ENCODE results near the gene PLCL1.

The PLCL1 gene

DNA sequence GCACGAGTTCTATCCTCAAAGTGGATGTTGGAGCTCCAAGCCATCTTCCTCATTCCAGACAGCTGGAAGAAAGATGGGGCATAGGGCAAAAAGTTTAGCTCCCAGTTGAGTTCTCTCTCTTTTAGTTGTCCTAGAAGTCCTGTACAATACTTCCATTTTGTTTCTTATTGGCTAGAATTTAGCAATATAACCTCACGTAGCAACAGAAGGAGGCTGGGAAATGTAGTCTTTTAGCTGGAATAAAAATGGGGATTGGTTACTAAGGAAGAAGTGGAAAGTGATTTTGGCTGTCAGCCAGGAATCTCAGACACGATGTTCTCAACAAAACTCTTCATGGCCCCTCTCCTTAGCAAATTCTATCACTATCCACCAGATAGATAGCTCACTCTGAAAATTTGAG is 79.9 kb downstream of the PLCL1 start:
- FAIRE-seq, result no peak
- no peak for DNase-seq (ENCODE audit: low spot score)

DNA sequence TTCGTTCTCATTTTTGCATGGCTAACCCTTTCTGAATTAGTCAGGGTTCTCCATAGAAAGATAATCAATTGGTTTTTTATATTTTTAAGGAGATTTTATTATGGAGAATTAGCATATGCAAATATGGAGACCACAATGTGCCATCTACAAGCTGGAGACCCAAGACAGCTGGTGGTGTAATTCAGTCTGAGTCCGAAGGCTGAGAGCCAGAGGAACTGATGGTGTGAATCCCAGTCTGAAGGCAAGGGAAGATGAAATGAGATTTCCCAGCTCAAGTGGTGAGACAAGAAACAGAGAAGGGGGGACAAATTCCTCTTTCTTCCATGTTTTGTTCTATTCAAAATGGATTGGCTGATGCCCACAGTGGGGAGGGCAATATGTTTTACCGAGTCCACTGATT is 80.7 kb downstream of the PLCL1 start:
- DNase-seq (ENCODE audit: low spot score), result no peak
- FAIRE-seq, result no peak

DNA sequence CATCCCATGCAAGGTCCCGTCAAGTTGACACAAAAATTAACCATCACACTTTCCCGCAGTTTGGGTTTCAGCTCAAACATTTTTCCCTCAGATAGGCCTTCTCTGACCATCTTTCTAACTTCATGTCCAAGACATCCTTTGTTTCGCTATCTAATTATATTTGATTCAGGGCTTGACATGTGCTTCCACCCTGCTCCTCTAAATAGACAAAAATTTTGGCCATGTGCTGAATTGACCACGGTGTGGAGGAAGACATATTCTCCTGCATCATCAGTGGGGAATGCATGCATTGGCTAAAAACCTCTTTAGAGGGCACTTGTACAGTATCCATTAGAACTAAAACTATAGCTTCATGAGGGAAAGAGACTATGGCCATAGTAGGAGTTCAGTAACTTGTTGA is 81.2 kb downstream of the PLCL1 start:
- no peak for DNase-seq (ENCODE audit: low spot score)

DNA sequence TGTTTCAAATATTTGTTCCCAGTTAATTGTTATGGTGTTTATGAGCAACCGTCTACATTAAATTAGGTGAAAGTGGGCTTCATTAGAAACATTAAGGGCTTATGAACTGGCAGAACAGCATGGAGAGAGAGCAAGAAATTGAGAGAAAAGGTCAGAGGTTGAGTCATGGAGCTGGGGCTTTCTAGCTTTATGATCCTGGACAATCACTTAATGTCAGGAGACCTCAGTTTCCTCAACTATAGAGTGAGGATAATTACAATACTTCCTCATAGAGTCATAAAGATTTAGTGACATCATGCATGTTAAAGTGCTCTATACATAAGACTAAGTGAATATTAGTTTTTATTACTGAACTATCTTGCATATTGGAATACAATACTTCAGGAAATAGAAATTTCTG is 83.9 kb downstream of the PLCL1 start:
- no peak for FAIRE-seq
- DNase-seq (ENCODE audit: low spot score), result no peak

More for the DNA sequence above, 81.2 kb downstream of the PLCL1 start:
- FAIRE-seq, result no peak

DNA sequence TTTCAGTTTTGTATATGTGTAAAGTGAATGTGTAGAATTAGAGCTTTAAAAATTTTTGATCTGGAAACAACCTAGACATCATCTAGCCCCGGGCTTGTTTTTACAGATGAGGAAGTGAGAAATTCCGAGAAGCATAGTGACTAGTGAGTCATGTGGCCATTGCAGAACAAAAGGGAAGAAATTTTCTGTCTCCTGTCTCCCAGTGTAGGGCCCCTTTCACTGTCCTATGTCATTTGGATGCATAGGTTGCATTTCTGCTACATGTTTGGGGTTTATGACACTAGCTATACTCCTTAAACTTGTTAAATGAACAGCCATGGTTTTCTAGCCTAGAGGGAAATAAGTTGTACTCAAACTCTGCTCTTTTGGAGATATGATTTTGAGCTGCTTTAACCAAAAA is 84.6 kb downstream of the PLCL1 start:
- no peak for DNase-seq (ENCODE audit: low spot score)
- no peak for FAIRE-seq

DNA sequence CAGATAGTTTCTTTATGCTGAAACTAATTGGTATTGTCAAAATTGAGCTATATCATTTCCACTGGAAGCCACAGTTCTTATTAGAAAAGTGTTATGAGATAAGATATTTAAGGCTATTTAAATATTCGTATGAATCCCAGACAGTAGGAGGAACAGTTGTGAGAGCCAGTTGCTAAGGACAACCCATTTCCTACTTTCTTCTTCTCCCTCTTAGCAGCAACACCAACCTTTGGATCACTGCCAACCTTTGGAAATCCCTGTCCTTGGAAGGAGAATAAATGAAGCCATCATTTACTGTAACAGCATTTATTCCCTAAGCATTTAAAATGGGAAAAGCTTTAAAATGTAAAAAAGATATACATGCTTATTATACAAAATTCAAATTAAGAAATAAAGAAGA is 85.8 kb downstream of the PLCL1 start:
- no peak for FAIRE-seq
- no peak for DNase-seq (ENCODE audit: low spot score)

DNA sequence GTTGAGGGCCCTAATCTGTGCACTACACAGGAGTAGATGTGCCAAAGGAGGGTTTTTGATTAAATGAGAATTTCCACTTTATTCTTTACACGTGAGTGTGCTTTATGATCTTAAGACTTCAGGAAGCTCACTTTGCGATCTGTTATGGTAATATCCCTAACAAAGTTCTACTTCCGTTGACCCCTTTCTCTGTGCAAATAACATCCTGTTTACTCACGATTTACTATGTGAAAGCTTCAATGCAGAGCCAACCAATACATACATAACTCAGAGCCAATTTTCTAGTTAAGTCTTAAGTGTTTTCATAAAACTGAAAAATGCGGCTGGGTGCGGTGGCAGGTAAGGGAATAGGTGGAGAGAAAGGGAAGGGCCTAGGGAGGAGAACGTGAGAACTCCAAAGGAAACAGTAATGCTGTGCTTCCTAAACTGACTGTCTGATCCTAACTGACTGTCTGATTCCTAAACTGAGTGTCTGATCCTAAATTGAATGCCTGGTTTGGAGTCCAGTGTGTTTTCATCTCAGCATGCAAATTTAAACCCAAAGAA is 87.6 kb downstream of the PLCL1 start:
- FAIRE-seq (no peak), DNase-seq (ENCODE audit: low spot score) (no peak)

DNA sequence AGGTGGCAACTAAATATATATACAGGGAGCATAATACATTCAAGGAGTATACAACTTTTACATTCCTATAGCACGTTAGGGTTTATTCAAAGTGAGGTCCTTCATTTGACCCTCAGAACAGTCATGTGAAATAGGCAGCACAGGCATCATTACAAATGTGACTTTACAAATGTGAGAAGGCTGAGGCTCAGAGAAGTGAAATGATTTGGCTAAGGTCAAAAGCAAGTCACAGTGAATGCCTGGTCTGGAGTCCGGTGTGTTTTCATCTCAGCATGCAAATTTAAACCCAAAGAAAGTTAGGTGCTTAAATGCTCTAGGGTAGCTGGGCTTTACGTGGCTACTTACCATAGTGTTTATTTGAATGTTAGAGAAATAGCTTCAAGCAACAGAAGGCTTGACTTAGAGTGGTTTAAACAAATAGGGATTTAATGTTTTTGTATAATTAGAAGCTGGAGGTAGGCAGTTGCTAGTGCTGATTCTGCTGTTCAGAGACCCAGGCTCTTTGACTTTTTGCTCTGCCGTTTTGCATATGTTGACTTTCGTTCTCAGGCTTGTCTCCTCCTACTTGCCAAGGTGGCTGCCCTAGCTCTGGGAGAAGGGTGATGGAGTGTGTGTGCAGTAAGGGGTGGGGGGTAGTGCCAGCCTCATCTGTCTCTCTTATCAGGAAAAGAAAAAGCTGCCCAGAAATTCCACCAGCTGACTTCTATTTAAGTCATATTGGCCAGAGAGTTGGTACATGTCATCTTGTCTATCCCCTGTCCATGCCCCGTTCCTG is 89.2 kb downstream of the PLCL1 start:
- no peak for FAIRE-seq
- no peak for DNase-seq (ENCODE audit: low spot score)

DNA sequence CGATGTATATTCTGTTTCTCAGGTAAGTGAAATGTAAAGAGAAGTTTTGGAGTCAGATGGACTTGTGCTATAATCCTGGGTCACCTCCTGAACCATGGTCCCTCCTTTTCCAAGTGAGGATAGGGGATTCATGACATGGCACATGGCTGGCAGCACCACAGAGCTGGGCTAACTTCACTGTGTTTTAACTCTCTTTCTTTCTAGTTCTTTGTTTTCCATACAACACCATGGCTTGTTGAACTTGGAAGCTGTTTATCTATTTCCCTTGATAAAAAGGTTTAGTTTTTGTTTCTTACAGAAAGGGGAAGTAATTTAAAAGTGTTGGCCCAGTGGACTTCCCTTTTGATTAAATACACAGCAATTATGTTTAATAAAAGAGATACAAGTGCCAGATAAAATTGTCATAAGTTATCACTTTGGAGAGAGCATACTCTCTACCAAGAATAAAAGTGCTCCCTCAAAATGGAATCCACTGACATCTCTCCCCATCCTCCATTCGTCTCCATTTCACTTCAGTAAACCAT is 90.4 kb downstream of the PLCL1 start:
- FAIRE-seq (no peak), DNase-seq (ENCODE audit: low spot score) (no peak)

DNA sequence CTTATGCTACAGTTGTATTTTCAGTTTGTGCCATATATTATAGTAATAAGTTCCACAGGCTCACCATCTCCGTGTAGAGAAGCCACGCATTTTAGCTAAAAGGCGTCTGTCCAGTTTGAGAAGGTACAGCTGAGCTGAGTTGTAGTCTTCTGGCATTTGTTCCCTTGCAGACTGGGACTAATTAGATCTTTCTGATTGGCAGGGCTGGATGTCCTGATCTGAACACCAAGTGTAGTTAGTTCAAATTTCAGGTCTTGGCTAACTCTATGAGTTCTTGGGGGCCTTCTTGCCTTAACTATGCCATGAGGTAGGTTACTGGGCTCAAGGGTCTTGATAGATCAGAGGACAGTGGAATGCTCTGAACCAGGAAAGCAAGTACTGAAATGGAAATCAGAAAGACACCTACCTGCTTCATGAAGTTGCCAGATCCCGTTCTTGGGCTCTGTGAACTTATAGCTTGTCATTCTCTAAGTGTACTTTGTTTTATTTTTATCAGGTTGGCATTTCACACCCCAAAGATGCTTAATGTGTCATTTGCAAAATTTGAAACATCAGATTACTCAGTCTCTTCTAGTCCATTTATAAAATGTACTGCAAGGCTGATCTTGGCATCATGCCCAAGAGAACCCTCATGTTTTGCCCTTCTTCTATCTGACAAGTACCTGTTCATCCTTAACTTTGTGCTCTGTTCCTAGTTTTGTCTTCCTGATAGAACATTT is 93.7 kb downstream of the PLCL1 start:
- DNase-seq (ENCODE audit: low spot score) (no peak), FAIRE-seq (no peak)

DNA sequence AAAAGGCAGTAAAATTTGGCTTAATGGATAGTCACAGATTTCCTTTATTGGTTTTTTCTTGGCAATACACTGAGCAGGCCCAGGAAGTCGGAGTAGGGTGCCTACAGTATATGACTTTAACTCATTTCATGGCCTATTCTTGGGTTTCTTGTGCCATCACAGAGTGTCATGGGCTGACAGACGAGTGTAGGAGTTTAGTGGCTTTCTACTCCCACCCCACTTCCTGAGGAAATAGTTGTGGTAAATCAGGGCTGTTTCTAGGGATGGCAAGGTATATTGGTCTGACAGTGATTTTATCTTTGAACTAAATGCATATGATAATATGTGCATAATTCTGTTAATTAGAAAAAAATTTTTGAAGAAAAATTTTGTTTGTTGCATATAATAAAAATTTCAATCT is 100.1 kb downstream of the PLCL1 start:
- DNase-seq (ENCODE audit: low spot score) (no peak), FAIRE-seq (no peak)

DNA sequence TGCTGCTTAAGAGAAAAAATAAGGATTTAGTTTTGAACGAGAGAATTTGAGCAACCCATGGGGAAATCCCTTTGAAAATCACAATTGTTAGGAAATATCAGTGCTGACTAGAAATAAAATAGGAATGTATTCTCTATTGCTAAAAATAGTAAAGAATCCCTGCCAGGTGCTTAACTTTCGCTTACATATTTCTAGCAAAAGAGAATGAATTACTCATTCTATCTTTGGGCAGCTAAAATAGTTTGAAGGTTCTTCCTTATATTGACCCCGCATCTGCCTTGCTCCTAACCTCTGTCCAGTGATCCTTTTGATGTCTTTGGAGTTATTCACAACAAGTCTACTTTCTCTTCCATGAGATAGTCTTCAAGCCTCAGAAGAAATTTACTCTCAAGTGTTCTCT is 103.8 kb downstream of the PLCL1 start:
- FAIRE-seq, result no peak
- no peak for DNase-seq (ENCODE audit: low spot score)

DNA sequence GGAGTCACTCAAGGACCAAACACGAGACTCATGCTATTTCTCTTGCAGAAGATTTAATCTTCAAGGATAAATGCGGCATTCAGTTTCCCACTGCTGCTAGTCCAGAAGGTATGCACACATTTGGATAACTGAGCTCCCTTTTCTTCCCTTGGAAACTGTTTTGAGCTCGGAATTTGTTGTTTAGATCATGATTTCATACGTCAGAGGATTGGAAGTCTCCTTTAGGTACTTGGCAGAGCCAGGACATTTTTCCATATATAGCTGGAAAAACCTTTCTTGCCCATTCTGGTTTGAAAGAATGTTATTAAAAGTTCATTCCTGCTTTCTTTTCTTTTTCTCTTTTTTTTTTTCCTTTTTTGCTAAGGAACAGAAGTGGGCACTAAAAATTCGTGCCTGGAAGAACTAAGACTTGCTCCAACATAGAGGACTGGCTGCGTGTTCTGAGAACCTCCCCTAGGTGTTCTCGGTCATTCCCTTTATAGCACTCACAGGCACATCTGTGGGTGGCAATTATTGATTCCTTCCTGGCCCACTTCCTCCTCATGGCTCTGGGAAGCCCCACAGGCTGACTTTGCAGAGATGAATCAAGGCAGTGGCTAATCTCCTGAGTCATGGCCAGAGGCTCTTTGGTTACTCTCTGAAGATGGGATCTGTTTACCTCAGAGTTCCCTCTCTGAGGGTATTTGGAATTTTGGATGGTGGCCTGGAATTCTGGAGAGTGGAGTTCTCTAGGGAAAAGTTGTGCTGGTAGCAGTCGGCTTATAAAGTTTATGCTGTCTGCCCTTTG is 104.8 kb downstream of the PLCL1 start:
- no peak for DNase-seq (ENCODE audit: low spot score)
- no peak for FAIRE-seq

DNA sequence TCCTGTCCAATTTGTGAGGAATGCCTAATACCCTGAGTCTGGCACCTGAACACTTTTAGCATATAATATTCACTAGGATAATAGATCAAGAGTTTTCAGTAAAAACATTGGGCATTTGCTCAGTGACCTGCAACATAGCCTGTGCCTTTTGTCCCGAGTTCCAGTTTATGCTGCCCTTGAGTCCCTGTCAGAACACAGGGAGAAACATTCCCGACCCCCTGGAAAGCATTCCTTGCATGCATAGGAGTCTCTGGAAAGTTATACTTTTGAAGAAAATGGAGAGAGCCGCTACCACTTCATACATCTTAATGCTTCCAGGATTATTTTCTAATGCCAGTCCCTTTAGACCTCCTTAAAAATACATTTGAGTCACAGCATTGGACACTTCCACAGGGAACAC is 107.3 kb downstream of the PLCL1 start:
- DNase-seq (ENCODE audit: low spot score) (no peak), FAIRE-seq (no peak)

DNA sequence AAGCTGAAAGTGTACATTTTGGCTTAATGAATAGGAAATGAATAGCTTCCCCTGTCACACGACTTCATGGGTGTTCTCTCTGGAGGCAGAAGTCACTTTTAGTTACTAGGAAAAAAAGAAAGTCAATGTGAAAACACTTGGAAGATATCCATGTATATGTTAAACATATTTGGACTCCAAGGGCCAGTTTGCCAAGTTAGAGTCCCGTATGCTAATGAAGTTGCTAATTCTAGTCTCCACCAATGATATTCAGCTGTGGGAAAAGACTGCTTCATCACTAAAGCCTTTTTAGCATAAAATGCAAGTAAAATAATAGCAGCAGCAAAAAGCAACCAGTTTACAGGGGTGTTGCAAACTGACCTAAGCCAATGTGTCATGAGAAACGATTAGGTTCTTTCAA is 108.7 kb downstream of the PLCL1 start:
- FAIRE-seq, result no peak
- no peak for DNase-seq (ENCODE audit: low spot score)

DNA sequence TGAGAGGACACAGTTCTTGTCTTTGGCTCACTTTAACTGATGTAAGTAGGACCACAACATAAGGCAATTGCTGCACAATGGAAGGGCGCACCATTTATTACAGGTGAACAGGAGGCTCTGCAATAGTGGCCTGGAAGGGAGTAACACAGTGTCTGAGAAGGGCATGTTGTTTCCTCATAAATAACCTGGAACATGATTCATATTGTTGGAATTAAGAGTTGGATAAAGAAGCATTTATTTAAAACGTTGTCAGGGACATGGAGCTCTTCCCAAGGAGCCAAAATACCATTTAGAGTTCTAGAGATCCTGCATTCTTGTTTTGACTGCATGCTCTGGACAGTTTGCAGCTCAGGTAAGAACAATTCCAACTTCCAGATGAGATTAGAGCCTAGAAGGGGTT is 110.4 kb downstream of the PLCL1 start:
- no peak for FAIRE-seq
- no peak for DNase-seq (ENCODE audit: low spot score)

DNA sequence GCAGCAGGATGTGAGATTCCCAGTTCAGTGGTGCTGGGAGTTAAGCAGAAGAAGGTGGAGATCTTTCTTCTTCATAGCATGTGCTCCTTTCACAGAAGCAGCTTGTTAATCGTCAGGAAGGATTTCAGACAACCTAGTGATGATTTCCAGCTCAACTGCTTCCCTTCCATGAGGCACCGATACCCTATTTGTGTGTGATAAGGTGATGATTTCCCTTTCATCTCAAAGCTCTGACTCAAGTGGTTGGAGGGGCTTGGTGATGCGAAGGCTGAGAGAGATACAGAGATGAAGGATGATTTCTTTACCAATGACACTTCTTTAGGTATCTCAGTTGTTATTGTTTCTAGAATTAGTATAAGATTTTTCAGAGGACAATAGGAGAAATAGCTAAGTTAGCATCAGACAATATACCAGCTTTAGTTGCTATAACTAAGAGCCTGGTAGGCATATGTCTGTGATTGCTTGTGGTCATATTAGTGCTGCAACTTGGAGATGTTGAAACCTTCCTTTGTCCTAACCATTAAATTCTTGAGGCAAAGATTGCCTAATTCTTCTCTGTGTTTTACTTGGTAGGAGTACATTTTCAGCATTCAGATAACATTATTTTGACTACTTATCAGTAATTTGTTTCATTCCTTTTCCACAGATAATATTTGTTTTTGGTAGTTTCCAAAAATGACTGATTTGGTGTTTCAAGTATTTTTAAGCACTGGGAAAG is 111.3 kb downstream of the PLCL1 start:
- FAIRE-seq, result no peak
- DNase-seq (ENCODE audit: low spot score), result no peak

DNA sequence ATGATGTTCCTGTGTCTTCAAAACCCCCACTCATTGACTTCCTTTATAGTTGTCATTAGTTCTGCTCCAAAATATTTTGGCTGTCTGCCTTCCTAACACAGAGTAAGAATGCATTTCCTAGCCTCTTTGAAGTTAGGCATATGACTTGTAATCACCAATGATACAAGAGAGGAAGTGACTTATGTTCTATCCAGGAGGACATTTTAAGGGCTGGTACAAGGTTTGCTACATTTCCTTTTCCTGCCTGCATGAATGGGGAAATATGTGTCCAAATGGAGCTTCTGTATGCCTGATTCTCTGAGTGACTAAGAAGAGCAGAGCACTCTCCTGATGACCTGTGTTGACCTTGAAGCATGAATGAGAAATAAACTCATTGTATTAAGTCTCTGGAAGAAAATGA is 115.1 kb downstream of the PLCL1 start:
- DNase-seq (ENCODE audit: low spot score) (no peak), FAIRE-seq (no peak)

DNA sequence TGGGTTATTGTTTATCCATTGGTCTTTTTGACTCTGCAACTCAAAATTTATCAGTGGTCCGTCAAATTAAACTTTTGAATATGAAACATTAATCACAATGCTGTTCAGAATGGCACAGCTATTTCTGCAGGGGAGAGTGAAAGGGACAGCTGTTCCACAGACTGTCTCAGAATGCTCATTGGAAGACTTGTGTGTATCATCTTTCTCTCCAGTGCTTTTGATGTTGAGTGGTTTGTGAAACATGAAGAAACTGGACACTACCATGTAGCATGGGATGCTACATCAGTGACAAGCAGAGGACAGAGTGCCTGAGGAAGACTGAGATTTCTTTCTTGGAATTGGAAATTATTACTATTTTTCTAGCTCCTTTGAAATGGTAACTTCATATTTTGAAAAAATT is 115.7 kb downstream of the PLCL1 start:
- FAIRE-seq (no peak), DNase-seq (ENCODE audit: low spot score) (no peak)

DNA sequence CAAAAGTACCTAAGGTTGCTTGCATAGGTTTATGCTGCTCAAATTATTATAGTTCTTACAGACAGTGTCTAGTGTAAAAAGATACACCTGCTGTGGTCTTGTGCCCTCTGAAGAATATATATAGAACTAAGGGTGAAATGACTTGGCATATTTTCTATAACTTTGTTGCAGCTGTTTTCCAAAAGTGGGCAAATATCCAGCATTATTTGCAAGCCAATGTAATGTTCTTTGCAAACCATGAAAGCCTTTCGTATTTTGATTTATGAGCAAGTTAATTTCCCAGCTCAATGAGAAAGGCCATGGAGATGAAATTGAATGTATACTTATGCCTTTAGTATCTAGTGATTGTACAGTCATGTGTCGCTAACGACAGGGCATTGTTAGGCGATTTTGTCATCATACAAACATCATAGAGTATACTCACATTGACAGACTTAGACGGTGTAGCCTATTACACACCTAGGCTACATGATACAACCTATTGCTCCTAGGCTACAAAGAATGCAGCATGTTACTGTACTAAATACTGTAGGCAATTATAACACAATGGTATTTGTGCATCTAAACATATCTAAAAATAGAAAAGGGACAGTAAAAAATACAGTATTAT is 116.3 kb downstream of the PLCL1 start:
- FAIRE-seq, result no peak
- no peak for DNase-seq (ENCODE audit: low spot score)

DNA sequence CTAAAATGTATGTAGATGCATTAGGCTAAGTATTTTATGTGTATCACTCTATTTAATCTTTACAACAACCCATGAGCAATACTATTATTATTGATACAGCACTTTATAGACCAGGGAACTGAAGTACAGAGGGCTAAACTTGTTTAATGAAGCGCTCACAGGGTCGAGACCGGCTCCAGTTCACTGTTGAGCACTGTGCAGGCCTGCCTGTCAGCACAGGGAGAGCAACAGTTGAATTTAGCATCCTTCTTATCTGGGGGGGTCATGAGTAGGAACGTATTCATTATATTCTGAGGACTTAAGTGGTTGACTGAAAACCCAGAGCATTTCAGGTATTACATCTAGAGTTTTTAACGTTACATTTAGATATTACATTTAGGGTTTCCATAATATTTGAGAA is 120.1 kb downstream of the PLCL1 start:
- DNase-seq (ENCODE audit: low spot score) (no peak), FAIRE-seq (no peak)

All from RCC 7860 (cell line).